PFSK-1 (cell line): ENCODE measurements around the gene GSC. TPM values are rescaled to one million over a fixed set of nuclear protein-coding genes. Genes with fewer than 3 reads are reported as not detected.

Experiments used
- FOXP2 ChIP-seq: optimal IDR thresholded peaks from 2 replicates; pipeline ENCODE3; 2011; ENCODE audit warnings: borderline replicate concordance, control low read depth, inconsistent platforms; ENCODE audit not compliant: insufficient read depth; ENCODE audit errors: extremely low read length, extremely low read depth
- POLR2AphosphoS5 ChIP-seq: IDR thresholded peaks from 2 replicates; pipeline ENCODE4 v1.6.1; 2012; ENCODE audit warnings: low read depth, mild to moderate bottlenecking, control low read depth, low read length, moderate library complexity
- SIN3A ChIP-seq: IDR thresholded peaks from 2 replicates; pipeline ENCODE4 v1.6.1; 2012; ENCODE audit warnings: mild to moderate bottlenecking, low read length, moderate library complexity, borderline replicate concordance; ENCODE audit not compliant: insufficient read depth
- TAF1 ChIP-seq: IDR thresholded peaks from 2 replicates; pipeline ENCODE4 v1.6.1; 2012; ENCODE audit warnings: low read length, control low read depth, borderline replicate concordance; ENCODE audit not compliant: insufficient read depth
- polyA plus RNA-seq: library from polyadenylated mRNA; unstranded; fragments of >200 nt; gene quantifications from one replicate; pipeline ENCODE4 v1.2.1, GENCODE V29; 2012; ENCODE audit warnings: low read depth, missing spikeins; ENCODE audit not compliant: insufficient read length
- TF ChIP-seq, protein P1 (sequence below), 2 experiments: IDR thresholded peaks; 2 replicates each; pipeline versions ENCODE4 v1.6.1 to v1.8.0; 2011 to 2012; ENCODE audit warnings: low read depth in 2 of 2, low read length in 2 of 2, control low read depth in 1 of 2, inconsistent platforms in 1 of 2, mild to moderate bottlenecking in 1 of 2, moderate library complexity in 1 of 2; ENCODE audit not compliant: insufficient read depth in 1 of 2

The GSC gene
- not detected for polyA plus RNA-seq

DNA sequence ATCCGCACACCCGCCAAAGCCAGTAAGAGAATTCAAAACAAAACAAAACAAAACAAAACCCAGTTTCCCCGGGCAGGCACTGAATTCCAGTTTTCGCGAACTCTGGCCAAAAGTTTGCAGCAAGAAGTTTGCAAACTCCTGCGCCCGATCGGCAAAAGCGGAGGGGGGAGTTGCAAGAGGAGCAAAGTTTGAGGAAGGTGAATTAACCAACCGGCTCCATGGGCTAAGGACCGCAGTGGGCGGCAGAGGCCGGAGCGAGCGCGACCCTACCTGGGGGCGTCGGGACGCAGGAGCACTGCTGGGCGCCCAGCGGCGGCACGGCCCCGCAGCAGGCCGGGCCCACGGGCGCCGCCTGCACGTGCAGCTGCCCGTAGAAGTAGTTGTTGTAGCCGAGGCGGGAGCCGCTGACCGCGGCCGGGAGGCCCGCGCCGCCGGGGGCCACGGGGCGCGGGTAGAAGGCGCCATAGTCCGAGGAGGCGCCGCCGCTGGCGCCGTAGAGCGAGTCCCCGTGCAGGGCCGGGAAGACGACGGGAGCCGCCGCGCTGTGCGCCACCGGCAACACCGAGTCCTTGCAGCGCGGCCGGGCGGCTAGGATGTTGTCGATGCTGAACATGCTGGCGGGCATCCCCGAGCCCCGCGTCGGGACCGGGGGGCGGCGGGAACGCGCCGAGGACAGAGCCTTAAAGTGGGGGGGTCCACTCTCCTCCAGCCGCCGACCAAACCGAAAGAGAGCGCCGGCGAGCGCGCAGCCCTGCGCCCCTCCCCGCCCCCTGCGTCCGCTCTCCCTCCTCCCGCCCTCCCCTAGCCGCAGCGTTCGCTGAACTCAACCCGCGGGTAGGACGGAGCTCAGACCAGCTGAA is at the start of gene GSC:
Gene GSC (minus strand): TSS at position 723 of the 860 bp plus-strand sequence. CDS start 98 bp downstream, at position 625.
- TF ChIP-seq, protein P1, sequence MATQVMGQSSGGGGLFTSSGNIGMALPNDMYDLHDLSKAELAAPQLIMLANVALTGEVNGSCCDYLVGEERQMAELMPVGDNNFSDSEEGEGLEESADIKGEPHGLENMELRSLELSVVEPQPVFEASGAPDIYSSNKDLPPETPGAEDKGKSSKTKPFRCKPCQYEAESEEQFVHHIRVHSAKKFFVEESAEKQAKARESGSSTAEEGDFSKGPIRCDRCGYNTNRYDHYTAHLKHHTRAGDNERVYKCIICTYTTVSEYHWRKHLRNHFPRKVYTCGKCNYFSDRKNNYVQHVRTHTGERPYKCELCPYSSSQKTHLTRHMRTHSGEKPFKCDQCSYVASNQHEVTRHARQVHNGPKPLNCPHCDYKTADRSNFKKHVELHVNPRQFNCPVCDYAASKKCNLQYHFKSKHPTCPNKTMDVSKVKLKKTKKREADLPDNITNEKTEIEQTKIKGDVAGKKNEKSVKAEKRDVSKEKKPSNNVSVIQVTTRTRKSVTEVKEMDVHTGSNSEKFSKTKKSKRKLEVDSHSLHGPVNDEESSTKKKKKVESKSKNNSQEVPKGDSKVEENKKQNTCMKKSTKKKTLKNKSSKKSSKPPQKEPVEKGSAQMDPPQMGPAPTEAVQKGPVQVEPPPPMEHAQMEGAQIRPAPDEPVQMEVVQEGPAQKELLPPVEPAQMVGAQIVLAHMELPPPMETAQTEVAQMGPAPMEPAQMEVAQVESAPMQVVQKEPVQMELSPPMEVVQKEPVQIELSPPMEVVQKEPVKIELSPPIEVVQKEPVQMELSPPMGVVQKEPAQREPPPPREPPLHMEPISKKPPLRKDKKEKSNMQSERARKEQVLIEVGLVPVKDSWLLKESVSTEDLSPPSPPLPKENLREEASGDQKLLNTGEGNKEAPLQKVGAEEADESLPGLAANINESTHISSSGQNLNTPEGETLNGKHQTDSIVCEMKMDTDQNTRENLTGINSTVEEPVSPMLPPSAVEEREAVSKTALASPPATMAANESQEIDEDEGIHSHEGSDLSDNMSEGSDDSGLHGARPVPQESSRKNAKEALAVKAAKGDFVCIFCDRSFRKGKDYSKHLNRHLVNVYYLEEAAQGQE (IDR thresholded peaks at IDR 0.05; ENCODE audit: insufficient read depth in 1 of 2, low read depth in 2 of 2, low read length in 2 of 2): no peak
- no peak for TF ChIP-seq SIN3A
- no peak for TF ChIP-seq FOXP2
- no peak for TF ChIP-seq POLR2AphosphoS5
- no peak for TF ChIP-seq TAF1

DNA sequence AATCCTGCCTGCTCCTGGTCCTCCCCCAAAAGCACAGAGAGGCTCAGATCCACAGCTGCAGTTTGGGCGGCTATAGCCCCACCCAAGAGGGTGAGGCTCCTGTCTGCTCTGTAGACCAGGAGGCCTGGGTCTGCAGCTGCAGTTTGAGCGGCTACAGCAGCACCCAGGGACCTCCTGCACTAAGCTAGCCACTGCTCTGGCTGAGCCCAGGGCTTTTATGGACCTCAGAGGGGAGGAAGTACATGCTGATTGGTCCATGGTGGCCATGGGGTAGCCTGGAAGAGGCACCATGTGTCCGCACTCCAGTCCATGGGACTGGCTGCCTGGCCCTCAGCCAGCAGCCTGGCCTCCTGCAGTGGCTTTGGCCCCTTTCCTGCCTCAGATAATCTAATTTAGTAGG is 49.6 kb upstream of the GSC start:
- TF ChIP-seq POLR2AphosphoS5 (no peak), TAF1 (no peak), SIN3A (no peak), FOXP2 (no peak)
- TF ChIP-seq, protein P1 (IDR thresholded peaks at IDR 0.05; ENCODE audit: insufficient read depth in 1 of 2, low read depth in 2 of 2, low read length in 2 of 2): no peak

DNA sequence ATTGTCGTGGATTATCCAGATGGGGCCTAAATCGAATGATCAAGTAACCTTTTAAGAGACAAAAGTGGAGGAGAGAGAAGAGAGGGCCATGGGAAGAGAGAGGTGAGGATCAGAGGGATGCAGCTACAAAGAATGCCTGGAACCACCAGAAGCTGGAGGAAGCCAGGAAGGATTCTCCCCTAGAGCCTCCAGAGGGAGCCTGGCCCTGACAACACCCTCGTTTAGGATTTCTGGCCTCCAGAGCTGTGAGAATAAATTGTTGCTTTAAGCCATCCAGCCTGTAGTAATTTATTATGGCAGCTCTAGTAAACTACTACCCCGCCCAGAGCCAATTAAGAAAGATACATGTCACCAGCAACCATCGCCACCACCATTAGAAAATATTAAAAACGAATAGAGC is 46.2 kb upstream of the GSC start:
- no peak for TF ChIP-seq POLR2AphosphoS5
- TF ChIP-seq TAF1: no peak
- no peak for TF ChIP-seq SIN3A
- TF ChIP-seq FOXP2: no peak
- TF ChIP-seq, protein P1 (IDR thresholded peaks at IDR 0.05; ENCODE audit: insufficient read depth in 1 of 2, low read depth in 2 of 2, low read length in 2 of 2): no peak

DNA sequence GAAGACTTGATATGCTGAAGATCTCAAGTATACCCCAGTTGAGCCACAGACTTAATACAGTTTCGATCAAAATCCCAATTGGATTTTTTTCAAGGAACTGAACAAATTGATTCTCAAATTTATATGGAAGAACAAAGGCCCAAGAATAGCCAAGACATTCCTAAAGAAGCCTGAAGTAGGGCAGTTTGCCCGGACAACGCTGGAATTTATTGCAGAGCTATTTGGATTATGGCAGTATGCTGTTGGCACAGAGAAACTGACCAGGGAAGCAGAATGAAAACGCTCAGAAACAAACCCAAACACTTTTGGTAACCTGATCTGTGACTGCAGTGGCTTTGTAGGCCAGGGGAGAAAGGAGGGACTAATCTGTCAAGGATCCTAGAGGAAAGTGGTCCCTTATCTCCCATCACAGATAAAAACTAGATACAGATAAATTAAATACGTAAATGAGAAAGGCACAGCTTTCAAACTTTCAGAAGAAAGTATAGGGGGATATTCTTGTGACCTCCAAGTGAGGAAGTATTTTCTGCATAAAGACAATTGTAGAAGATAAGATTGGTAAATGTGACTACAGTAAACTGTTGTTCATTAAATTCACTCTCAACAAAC is 35.9 kb upstream of the GSC start:
- TF ChIP-seq SIN3A (no peak), POLR2AphosphoS5 (no peak), FOXP2 (no peak), TAF1 (no peak)
- TF ChIP-seq, protein P1 (IDR thresholded peaks at IDR 0.05; ENCODE audit: insufficient read depth in 1 of 2, low read depth in 2 of 2, low read length in 2 of 2): no peak
